ENCODE measurements around the gene RGS10. TPM values are rescaled to one million over a fixed set of nuclear protein-coding genes. Genes with fewer than 3 reads are reported as not detected.

Gene RGS10
- total RNA-seq, 2 donors from 2014 or later = 17.8 to 23.6 TPM

DNA sequence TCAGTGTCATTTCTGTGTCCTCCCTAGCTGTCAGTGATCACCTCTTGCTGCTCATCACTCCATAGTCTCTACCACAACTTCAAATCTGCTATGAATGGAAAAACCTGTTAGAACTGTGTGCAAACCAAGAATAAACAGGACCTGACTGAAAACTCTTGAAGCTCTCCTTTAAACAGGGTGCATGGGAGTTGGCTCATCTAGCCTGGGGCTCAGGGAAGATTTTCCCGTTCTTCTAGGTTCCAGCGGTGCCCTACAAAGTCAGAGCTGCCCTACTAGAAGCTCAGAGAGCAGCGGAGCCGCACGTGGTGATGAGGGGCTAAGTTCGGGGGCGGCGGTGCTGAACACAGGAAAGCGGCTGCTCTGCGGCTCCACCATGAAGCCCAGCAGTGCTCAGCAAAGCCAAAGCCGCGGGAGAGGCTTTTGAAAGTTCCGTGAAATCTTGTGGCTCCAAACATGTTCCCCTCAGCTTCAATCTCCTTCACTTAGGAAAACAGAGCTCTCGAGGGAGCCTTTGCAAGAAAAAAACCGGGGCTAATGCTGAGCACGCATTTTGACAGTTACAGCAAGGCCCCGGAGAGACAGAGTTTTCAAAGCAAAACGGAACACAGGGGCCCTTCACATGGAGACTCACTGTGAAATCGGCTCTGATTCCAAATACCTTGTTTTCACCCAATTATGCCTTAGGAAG lies 30.5 kb downstream of the RGS10 start:
- intact Hi-C loops (cut with DNase I) = no loop called here
- no peaks in the 10 kb centered on the region for H3K36me3 ChIP-seq
- H3K4me1 ChIP-seq = no peaks in the 10 kb centered on the region
- H3K9me3 ChIP-seq = no peaks in the 10 kb centered on the region
- H3K9ac ChIP-seq (ENCODE audit: low read depth in 2 of 2, low read length in 2 of 2) = no peak overlapping the region
- DNase-seq = no peak
- no peak overlapping the region for H3K4me3 ChIP-seq
- TF ChIP-seq, protein P1, sequence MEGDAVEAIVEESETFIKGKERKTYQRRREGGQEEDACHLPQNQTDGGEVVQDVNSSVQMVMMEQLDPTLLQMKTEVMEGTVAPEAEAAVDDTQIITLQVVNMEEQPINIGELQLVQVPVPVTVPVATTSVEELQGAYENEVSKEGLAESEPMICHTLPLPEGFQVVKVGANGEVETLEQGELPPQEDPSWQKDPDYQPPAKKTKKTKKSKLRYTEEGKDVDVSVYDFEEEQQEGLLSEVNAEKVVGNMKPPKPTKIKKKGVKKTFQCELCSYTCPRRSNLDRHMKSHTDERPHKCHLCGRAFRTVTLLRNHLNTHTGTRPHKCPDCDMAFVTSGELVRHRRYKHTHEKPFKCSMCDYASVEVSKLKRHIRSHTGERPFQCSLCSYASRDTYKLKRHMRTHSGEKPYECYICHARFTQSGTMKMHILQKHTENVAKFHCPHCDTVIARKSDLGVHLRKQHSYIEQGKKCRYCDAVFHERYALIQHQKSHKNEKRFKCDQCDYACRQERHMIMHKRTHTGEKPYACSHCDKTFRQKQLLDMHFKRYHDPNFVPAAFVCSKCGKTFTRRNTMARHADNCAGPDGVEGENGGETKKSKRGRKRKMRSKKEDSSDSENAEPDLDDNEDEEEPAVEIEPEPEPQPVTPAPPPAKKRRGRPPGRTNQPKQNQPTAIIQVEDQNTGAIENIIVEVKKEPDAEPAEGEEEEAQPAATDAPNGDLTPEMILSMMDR (IDR thresholded peaks at IDR 0.05) = no peak
- H3K27me3 ChIP-seq = no peaks in the 10 kb centered on the region
- no peak overlapping the region for H3K27ac ChIP-seq

GRCh38 chr10:119509909-119510451 lies 32.5 kb downstream of the RGS10 start:
- TF ChIP-seq, protein P1 (IDR thresholded peaks at IDR 0.05) = no peak
- no peak for DNase-seq
- H3K9ac ChIP-seq (ENCODE audit: low read depth in 2 of 2, low read length in 2 of 2) = no peak overlapping the region
- intact Hi-C loops (cut with DNase I) = no loop called here
- no peaks in the 10 kb centered on the region for H3K9me3 ChIP-seq
- H3K4me1 ChIP-seq = no peaks in the 10 kb centered on the region
- H3K27me3 ChIP-seq = no peaks in the 10 kb centered on the region
- H3K4me3 ChIP-seq = no peak overlapping the region
- no peaks in the 10 kb centered on the region for H3K36me3 ChIP-seq
- no peak overlapping the region for H3K27ac ChIP-seq

DNA sequence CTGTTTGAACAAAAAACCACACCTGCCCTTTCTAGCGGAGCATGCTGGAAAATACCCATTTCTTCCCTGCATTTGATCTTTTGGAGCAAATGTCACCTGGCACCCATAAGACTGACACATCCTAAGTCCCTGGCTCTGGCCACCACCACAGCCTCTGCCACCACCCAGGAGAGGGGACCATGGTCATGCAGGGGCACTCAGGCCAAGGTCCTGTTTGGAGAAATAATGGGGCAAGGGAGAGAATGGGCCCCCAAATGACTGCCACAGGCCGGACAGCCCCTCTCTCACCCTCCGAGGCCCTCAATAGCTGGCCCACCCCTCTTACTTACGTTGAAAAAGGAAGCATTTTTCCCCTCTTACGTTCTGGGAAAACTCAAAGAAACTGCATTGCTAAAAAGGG lies 35.4 kb downstream of the RGS10 start:
- H3K9ac ChIP-seq (ENCODE audit: low read depth in 2 of 2, low read length in 2 of 2) = no peak overlapping the region
- no peaks in the 10 kb centered on the region for H3K36me3 ChIP-seq
- H3K4me1 ChIP-seq = no peaks in the 10 kb centered on the region
- H3K4me3 ChIP-seq = no peak overlapping the region
- no peaks in the 10 kb centered on the region for H3K27me3 ChIP-seq
- TF ChIP-seq, protein P1 (IDR thresholded peaks at IDR 0.05) = no peak
- H3K9me3 ChIP-seq = no peaks in the 10 kb centered on the region
- H3K27ac ChIP-seq = no peak overlapping the region
- no peak for DNase-seq
- intact Hi-C loops (cut with DNase I) = no loop called here

- Histone ChIP-seq H3K9me3 (no peaks in the 10 kb centered on the region), H3K27me3 (no peaks in the 10 kb centered on the region), H3K36me3 (no peaks in the 10 kb centered on the region), H3K9ac (ENCODE audit: low read depth in 2 of 2, low read length in 2 of 2) (no peak overlapping the region), H3K4me1 (no peaks in the 10 kb centered on the region), H3K27ac (peak overlapping the region; percentile 27), H3K4me3 (no peak overlapping the region)
- TF ChIP-seq, protein P1 (IDR thresholded peaks at IDR 0.05) = no peak
- intact Hi-C loops (cut with DNase I) = no loop called here
- no peak for DNase-seq
These were observed 36.8 kb downstream of the RGS10 start for GRCh38 chr10:119505588-119506315.

DNA sequence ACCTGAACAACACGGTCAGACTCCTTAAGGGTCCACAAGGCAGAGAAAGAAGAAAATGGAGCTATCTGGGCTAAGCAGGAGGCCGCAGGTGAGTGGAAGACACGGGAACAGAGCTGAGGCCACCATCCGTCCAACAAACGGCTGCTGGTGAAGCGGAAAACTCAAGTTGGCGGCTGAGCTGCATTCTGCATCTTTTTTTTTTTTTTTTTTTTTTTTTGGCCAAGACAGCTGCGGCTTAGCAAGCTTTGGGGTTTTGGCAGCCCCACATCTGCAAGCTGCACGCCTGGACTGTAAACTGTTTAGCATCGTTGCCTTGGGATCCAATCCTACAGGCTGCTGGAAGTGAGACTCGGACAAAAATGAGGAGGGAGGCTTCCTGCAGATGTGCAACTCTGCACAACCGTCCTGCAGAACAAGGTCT lies 37.4 kb downstream of the RGS10 start:
- no peak overlapping the region for H3K27ac ChIP-seq

More for the DNA sequence above, 37.4 kb downstream of the RGS10 start:
- no peaks in the 10 kb centered on the region for H3K4me1 ChIP-seq
- TF ChIP-seq, protein P1 (IDR thresholded peaks at IDR 0.05) = no peak
- H3K4me3 ChIP-seq = no peak overlapping the region
- intact Hi-C loops (cut with DNase I) = no loop called here
- no peak for DNase-seq
- no peaks in the 10 kb centered on the region for H3K36me3 ChIP-seq
- H3K9ac ChIP-seq (ENCODE audit: low read depth in 2 of 2, low read length in 2 of 2) = no peak overlapping the region
- H3K9me3 ChIP-seq = no peaks in the 10 kb centered on the region
- H3K27me3 ChIP-seq = no peaks in the 10 kb centered on the region

All from colonic mucosa (tissue), 4 donors.